ENCODE data around the gene RAB15.

The RAB15 gene

GRCh38 chr14:64983439-64984310 lies 11.5 kb upstream of the RAB15 start:
- Histone ChIP-seq H3K9me3 (no peaks in the 10 kb centered on the region), H3K4me1 (no peaks in the 10 kb centered on the region), H3K27me3 (no peaks in the 10 kb centered on the region), H3K4me3 (ENCODE audit: low read depth, low read length) (peak overlapping the region; percentile 42), H3K36me3 (no peaks in the 10 kb centered on the region)
- peak; percentile 48 for DNase-seq
- TF ChIP-seq CTCF (IDR thresholded peaks at IDR 0.05; ENCODE audit: low read depth, low read length): peak; percentile 72

GRCh38 chr14:64979336-64980074 lies 7.4 kb upstream of the RAB15 start:
- no peaks in the 10 kb centered on the region for H3K4me1 ChIP-seq
- no peaks in the 10 kb centered on the region for H3K27me3 ChIP-seq
- H3K9me3 ChIP-seq: no peaks in the 10 kb centered on the region
- H3K36me3 ChIP-seq: no peaks in the 10 kb centered on the region
- TF ChIP-seq CTCF (IDR thresholded peaks at IDR 0.05; ENCODE audit: low read depth, low read length): no peak
- H3K4me3 ChIP-seq (ENCODE audit: low read depth, low read length): no peak overlapping the region
- no peak for DNase-seq

- Histone ChIP-seq H3K27me3 (no peaks in the 10 kb centered on the region; the same call in 1 of the 2 replicates), H3K9me3 (no peaks in the 10 kb centered on the region), H3K36me3 (no peaks in the 10 kb centered on the region), H3K4me1 (no peaks in the 10 kb centered on the region), H3K4me3 (ENCODE audit: low read depth, low read length) (no peak overlapping the region)
- no peak for TF ChIP-seq CTCF (IDR thresholded peaks at IDR 0.05; ENCODE audit: low read depth, low read length)
- DNase-seq: no peak
These were observed 2.4 kb upstream of the RAB15 start for GRCh38 chr14:64974563-64974962.

- no peaks in the 10 kb centered on the region for H3K4me1 ChIP-seq
- DNase-seq: no peak
- H3K4me3 ChIP-seq (ENCODE audit: low read depth, low read length): no peak overlapping the region
- no peaks in the 10 kb centered on the region for H3K36me3 ChIP-seq
- H3K9me3 ChIP-seq: no peaks in the 10 kb centered on the region
- H3K27me3 ChIP-seq: no peaks in the 10 kb centered on the region; the same call in 1 of the 2 replicates
- no peak for TF ChIP-seq CTCF (IDR thresholded peaks at IDR 0.05; ENCODE audit: low read depth, low read length)
These were observed 1.7 kb upstream of the RAB15 start for GRCh38 chr14:64973826-64974225.

GRCh38 chr14:64973026-64973442 lies 898 bp upstream of the RAB15 start:
- peak overlapping the region; percentile 57; the same call in 1 of the 2 replicates for H3K4me3 ChIP-seq (ENCODE audit: low read depth, low read length)
- H3K36me3 ChIP-seq: no peaks in the 10 kb centered on the region
- no peaks in the 10 kb centered on the region; the same call in 1 of the 2 replicates for H3K27me3 ChIP-seq
- no peak for TF ChIP-seq CTCF (IDR thresholded peaks at IDR 0.05; ENCODE audit: low read depth, low read length)
- DNase-seq: no peak
- no peaks in the 10 kb centered on the region for H3K9me3 ChIP-seq
- H3K4me1 ChIP-seq: no peaks in the 10 kb centered on the region

All from BE2C (cell line).